HG02763 (cell line): ENCODE measurements around the gene SIPA1L3.
"Not testable (repeated sequence)": the region's sequence is repeated elsewhere in the genome, so short reads cannot be mapped to it uniquely, and the experiment has no call there.

Source experiments
- ATAC-seq: cut with Tn5 transposase; IDR thresholded peaks from one replicate; pipeline ENCODE4 v1.9.1; 2021; ENCODE audit warnings: mild to moderate bottlenecking, moderate library complexity; ENCODE audit not compliant: unreplicated experiment

The SIPA1L3 gene

DNA sequence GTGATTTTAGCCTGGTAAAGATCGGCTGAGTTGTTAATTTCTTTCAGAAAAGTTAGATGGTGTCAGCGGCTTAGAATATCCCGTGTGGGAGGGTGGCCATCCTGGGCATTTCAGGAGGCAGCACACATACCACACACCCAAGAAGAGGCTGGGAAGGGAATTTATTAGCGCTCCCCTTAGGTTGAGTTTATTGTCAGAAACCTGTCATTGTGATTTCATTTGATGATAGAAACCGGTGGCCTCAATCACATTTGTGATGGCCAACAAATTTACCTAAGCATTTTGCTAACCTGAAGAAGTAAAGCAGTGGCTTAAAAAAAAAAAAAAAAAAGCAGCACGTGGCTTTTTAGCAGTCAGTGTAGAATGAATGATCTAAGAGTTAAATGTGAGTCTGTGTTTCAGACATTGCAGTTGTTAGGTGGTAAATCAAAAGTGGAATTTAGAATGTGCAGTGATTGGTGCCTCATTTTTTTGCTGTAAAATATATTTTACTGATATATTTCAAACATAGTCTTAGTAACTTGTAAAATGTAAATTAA is 2.7 kb downstream of the SIPA1L3 start:
- ATAC-seq, result no peak

DNA sequence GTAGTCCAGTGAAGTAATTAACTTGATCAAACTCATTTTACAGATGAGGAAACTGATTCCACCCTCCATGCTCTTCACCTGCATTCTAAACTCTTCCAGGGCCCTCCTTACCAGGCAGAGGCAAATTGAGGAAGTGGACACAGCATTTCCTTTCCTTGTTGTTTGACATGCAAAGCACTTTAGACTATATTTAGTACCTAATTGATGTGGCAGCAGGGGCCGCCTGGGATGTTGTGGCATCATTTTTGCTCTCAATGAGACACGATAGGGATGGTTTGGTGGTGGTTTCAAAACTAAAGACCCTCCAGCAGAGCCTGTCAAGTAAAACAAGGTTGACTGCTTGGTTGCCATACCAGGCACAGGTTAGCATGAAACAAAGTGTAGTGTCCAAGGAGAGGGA is 7.9 kb downstream of the SIPA1L3 start:
- no peak for ATAC-seq

DNA sequence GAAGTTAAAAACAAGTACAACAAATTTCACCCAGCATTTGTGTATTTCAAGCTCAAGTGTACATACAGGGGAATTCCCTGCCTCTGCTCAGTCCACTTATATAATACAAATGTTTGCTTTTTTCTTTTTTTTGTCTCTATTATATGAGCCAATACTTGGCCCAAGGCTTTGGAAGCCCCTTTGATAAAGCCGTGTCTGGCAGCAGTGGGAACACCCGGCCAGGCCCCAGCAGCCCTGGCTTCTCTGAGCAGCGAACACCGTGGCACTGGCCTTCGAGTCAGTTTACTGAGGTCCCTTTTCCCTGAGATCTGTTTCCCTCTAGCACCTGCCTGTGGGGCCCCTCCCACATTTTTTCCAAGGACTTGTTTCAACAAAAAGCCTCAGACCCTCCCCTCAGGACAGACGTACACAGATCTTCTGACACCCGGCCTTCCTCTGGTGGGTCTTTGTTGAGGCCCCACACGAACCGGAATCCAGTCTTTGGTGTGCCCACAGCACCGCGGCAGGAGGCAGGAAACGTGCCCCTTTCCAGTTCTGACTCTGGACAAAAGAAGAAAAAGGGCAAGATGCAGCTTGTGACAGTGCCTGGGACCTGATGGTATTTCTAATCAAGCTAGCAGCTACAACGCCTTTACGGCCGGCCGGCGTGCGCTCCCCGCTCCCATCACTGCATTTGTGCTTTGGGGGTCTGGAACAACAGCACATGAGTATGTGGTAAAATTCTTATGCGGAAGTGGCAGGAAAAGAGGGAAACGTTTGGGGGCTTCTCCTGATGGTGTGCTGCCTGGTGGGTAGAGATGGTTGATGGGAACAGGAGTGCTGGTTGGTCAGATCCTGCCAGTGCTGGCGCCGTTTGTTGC is 13.8 kb downstream of the SIPA1L3 start:
- no peak for ATAC-seq

DNA sequence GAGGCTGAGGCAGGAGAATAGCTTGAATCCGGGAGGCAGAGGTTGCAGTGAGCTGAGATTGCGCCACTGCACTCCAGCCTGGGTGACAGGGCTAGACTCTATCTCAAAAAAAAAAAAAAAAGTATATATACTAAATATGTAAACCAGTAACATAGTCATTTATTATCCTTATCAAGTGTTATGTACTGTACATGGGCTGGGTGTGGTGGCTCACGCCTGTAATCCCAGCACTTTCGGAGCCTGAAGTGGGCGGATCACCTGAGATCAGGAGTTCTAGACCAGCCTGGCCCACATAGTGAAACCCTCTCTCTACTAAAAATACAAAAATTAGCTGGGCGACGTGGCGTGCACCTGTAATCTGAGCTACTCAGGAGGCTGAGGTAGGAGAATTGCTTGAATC is 17.6 kb downstream of the SIPA1L3 start:
- not testable (repeated sequence) for ATAC-seq

DNA sequence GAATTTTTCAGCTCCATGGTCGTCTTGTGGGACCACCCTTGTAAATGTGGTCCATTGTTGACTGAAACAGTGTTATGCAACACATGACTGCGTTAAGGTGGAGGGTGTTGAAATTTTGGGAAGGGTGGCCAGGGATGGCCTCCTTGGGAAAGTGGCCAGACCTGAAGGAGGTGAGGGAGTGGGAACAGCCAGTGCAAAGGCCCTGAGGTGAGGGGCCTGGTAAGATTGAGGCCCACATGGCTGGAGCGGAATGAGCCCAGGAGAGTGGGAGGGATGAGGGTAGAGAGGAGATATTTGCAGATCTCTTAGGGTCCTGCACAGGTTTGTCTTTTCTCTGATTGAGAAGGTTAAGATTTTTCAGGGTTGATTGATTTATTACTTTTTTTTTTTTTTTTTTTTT is 18.2 kb downstream of the SIPA1L3 start:
- no peak for ATAC-seq

DNA sequence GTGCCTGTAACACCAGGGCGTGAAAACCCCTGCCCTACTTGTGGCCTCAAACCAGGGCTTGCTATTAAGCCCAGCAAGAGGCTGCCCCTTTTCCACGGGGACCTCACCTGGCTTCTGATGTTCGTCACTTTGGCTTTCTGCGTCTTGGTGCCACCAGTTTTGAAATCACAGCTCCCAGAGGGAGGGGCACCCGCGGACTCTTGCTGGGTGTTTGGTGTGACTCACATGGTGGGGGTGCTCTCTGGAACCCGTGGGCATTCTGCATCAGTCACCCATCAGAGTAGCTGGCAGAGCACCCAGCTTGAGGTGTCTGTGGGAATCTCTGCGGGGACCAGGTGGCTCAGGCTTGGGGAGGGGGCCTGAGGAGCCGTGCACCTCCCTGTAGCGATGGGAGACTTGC is 19.2 kb downstream of the SIPA1L3 start:
- ATAC-seq, result no peak

DNA sequence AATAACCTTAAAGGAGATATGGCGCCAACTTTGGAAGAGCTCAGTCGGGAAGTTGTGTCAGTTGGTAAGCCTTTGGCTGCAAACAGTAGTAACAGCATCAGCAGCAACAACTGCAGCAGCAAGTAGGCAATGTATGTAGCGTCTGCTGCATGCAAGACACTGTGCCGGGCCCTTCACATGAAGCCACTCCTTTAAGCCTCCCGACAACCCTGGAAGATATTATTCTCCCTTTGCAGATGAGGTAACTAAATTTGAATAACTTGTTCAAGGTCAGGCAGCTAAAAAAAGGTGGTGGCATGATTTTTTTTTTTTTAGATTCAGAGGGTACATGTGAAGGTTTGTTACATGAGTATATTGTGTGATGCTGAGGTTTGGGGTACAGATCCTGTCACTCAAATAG is 19.7 kb downstream of the SIPA1L3 start:
- ATAC-seq, result no peak

DNA sequence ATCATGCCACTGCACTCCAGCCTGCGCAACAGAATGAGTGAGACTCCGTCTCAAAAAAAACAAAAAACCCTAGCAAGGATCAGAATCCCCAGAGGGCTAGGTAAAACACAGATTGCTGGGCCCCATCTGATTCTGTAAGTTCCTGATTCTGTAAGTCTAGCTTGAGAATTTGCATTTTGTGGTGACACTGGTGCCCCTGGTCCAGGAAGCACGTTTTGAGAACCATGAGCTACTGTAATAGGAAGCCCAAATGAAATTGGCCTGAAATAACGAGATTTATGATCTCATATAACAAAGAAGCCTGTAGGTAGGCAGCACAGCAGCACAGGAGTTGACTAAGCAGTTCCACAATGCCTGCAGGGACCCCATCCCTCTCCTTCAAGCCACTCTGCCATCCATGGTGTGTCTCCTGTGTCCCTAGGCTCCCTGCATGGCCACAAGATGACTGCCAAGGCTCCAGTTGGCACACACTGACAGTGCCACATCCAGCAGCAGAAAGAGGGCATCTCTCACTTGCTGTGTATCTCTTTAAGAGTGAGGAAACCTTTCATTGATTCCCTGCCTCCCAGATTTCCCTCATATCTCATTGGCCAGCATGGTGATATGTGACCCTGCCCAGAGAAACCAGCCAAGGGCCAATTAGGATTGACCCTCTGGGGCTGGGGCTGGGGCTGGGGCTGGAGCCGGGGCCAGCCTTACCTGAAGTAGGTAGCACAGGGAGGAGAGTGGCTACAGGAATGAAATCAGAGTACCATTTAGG is 21.7 kb downstream of the SIPA1L3 start:
- peak; percentile 47 for ATAC-seq

DNA sequence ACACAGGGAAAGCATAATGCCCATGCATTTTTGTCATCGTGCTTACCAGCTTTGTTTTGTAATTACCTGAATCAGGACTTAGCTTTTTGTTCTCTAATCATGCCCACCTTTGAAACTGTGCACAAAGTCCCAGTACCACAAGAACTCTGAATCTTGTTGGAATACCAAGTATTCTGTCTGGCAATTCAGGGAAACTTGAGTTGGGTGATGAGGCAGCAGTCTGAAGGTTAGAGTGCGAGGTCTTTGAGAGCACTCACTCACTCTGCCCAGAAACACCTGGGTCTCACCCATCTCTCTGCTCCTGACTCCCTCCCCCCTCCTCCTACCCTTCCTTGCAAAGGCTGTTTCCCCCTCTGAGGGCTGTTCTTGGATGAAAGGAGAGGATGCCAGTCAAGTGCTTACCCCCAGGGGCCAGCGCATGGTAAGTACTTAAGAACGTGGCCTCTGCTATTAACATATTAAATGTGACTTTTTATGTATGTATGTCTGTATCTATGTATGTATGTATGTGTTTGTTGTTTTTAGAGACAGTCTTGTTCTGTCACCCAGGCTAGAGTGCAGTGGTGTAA is 22.4 kb downstream of the SIPA1L3 start:
- ATAC-seq, result no peak

DNA sequence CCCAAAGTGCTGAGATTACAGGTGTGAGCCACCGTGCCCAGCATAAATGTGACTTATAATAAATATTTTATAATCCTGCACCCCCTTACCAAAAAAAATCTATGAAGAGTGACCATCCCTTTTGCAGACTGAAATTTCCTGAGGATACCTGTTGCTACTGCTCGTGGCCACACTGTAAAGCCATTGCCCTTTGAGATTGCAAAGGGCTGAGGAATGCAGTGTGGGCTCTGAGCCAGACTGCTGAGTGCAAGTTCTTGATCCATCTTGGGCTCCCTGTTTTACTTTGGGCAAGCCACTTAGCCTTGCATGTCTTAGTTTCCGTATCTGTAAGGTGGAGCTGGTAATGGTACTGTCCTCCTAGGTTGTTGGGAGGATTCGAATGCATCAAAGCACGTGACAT is 23.4 kb downstream of the SIPA1L3 start:
- ATAC-seq, result no peak

DNA sequence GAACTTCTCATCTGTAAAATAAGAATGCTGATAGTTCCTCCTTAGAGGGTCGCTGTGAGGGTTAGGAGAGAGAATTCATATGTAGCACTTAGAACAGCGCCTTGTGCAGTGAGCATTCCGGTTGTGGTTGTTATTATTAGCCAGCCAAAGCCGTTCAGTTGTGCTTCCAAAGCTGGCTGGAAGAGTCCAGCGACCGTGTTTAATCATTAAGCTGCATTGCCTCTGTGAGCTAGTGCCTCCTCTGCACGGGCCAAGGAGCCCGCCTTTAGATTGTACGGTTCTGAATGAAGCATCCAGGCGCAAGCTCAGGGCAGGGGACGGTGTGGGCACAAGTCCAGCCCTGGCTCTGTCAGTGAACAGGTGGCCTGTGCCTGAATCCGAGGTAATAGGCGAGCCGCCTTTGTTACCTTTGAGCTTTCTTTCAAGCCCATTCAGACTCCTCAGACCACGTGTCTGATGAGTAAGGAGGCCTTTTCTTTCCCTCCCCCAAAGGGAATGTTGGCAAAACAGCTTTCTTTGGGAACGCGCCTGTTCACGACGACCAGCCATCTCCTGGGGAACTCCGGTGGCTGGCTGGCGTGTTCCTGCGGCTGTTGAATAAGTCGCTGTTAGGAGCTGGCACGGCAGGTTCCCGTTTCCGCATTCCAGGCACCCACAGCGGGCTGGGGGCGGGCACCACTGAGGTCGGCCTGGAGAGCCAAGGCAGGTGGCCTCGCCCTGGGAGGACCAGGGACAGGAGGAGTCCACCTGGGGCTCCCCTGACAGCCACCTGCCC is 25.1 kb downstream of the SIPA1L3 start:
- peak; percentile 39 for ATAC-seq

DNA sequence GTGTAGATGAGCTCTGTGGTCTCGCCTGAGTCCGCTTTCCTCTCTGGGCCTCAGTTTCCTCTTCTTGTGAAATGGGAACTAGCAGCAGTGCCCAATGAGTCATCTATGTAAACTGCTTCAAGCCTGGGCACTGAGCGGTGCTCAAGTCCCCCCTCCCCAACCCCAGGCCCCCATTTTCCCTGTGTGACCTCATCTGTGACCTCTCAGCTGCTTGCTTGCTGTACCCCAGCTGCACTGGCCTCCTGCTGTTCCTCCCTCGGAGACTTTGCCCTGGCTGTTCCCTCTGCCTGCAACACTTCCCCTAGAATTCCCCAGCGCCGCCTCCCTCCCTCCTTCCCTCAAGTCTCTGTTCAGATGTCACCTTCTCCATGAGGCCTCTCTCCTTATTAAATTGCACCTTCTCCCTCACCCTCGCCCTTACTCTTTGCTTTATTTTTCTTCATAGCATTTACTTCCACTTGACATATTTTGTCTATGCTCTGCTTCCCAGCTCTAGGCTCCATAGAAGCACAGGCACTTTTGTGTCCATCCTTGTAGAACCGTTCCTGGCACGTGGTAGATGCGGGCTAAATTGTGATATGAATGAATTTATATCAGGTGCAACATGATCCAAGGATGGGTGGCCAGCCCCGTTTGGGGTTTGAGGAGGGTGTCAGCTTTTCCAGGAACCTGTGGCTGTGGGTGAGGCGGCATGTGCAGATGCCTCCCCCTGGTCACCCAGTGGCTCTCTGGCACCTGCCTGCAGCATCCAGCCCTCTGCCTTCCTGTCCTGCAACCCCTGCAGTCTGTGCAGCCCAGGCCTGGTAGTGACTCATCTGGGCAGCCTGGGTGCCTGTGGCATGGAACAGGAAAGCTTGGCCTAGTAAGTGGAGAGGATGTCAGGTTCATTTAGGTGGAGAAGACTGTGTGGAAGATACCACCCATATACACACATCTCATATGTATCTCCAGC is 26.3 kb downstream of the SIPA1L3 start:
- no peak for ATAC-seq

DNA sequence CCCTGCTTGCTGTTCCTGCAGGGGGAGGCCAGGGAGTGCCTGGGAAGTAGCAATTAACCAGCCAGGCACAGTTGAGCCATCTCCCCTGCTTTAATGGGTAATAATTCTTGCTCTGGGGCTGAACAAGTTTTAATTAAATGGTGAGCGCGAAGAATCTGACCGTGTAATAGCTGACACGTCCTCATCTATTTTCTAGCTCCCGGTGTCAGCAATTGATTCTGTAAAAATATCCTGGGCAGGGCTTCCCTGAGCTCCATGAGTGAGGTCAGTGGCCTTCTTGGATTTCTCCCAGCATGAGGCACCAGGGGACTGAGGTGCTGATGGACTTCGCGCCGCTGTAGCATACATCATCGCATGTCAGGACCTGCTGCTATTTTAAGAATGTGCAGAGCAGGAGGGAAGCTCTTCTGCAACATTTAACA is 26.9 kb downstream of the SIPA1L3 start:
- no peak for ATAC-seq

DNA sequence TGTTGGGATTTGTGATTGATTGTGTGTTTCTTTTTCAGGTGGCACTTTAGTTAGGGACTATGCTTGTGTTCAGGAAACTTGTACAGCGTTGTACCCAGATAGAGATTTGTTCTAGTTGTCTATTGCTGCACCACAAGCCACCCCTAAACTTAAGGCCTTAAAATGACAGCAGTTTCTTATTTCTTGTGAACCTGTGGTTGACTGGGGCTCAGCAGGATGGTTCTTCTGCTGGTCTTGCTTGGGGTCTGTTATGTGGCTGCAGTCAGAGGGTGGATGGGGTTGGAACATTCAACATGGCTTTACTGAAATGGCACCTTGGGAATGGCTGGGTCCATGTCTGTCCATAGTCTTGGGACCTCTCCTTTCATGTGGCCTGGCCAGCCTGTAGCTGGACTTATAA is 28.3 kb downstream of the SIPA1L3 start:
- no peak for ATAC-seq

DNA sequence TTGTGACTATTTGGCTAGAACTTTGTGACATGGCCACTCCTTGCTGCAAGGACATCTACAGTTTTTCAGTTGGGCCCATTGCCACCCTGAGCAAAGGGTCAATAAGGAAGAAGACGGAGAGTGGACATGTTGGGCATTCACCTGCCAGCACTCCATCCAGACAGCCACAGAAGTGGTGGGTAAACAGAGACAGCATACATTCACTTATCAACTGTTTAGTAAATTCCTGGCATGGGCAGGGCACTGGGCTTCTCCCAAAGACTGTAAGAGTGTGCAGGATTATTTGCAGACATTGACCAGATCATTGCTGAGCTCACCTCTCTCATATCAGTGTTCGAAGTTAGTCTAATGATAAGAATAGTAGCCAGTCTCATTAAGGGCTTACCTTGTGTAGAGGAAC is 29.2 kb downstream of the SIPA1L3 start:
- ATAC-seq, result no peak

DNA sequence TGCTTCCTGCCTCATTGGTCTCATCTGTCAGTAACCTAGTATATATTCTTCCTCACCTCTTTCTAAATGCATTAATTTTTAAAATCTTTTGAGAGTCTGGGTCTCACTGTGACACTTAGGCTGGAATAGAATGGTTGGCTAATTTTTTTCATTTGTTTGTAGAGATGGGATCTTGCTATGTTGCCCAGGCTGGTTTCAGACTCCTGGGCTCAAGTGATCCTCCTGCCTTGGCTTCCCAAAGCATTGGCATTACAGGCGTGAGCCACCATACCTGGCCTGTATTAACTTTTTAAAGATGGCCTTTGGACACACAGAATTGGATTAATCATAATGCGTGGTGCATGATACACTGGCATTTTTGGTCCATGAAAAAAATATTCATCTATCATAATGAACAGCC is 29.9 kb downstream of the SIPA1L3 start:
- ATAC-seq, result no peak

DNA sequence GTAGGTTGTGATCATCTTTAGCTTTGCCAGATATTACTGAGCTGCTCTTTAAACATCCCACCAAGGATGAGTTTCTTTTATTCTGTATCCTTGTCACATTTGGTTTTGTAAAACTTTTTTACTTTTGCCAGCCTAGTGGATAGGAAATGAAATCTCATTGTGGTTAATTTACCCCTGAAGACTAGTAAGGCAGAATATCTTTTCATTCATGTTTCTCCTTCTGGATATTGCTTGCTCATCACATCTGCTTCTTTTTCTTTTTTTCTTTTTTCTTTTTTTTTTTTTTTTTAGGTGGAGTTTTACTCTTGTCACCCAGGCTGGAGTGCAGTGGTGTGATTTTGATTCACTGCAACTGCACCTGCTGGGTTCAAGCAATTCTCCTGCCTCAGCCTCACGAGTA is 31.3 kb downstream of the SIPA1L3 start:
- no peak for ATAC-seq

DNA sequence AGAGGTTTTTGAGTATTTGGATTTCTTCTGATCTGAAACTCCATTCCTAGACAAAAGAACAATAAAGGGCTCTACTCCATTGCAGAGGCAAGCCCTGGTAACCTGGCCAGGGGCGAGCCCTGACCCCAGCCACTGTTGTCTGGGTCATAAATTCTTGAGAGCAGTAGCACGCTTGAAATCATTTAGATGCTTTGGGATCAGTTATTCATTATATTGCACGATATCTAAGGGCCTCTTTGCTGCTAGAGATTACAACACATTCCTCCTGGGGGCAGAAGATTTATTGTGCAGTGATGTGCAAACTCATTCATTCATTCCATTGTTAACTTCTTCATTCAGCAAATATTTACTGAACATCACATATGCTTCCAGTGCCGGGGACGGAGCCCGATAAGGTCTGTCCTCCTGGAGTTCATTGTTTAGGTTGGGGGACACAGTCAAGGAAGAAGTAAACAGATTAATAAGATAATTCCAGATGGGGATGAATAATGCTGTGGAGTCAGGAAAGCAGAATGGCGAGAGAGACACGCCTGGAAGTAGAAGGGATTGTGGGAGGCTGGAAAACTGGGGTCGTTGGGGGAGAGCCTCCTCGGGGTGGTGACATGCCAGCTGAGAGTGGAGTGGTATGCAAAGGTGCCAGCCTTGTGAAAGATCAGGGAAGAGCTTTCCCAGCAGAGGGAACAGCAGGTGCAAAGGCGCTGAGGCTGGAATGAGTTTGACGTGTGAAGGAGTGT is 34.9 kb downstream of the SIPA1L3 start:
- ATAC-seq, result no peak

DNA sequence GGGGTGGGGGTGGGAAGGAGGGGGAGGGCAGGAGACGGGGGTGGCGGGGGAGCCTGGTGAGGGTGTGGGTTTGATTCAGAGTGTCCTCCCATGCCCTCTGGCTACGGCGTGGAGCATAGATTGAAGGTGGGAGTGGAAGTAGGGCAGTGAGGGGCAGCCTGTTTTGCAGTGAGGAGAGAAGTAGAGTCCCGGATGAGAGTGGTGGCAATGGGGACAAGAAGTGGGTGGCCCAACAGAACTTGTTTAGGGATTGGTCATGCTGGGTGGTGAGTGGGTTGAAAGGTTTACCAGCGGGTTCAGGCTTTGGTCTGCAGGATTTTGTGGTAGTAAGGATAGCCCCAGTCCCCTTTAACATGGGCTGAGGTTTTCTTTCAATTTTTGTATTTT is 35.5 kb downstream of the SIPA1L3 start:
- ATAC-seq, result no peak
